Measurements from ENCODE around the gene TBCEL. TPM values are rescaled to one million over a fixed set of nuclear protein-coding genes. Genes with fewer than 3 reads are reported as not detected.

Gene TBCEL
- total and polyA plus RNA-seq, 2 donors (not counting 3 experiments of a cell fraction or from before 2014, with no cell fraction given): 5.6 to 19.5 TPM

- Histone ChIP-seq H4K20me1 (replicated peaks; ENCODE audit: control insufficient read depth, extremely low read depth, insufficient read depth, low read length) (no peaks in the 10 kb centered on the region), H3K27me3 (ENCODE audit: control insufficient read depth in 2 of 2, insufficient read depth in 2 of 2, low read length in 2 of 2) (no peaks in the 10 kb centered on the region), H3K9me1 (replicated peaks; ENCODE audit: control insufficient read depth, extremely low read depth, insufficient read depth, low read length) (no peaks in the 10 kb centered on the region), H3K36me3 (ENCODE audit: control insufficient read depth in 2 of 2, extremely low read depth in 1 of 2, insufficient read depth in 2 of 2, low read length in 2 of 2) (no peaks in the 10 kb centered on the region), H3K9me3 (replicated peaks; ENCODE audit: control insufficient read depth, insufficient read depth, low read length) (no peaks in the 10 kb centered on the region), H3K4me1 (ENCODE audit: control insufficient read depth, extremely low read depth, insufficient read depth, low read length) (no peaks in the 10 kb centered on the region), H2AFZ (ENCODE audit: low read depth, low read length) (no peak overlapping the region), H3K27ac (ENCODE audit: insufficient read depth, low read depth, low read length) (no peak overlapping the region), H3K9ac (replicated peaks; ENCODE audit: extremely low read depth, insufficient read depth, low read length) (no peak overlapping the region), H3K4me2 (ENCODE audit: insufficient read depth, low read length) (no peak overlapping the region), H3K79me2 (ENCODE audit: control insufficient read depth, insufficient read depth, low read length) (no peaks in the 10 kb centered on the region), H3K4me3 (replicated peaks in 1 of 3; ENCODE audit: insufficient read depth in 1 of 3, low read depth in 1 of 3, low read length in 3 of 3) (no peak overlapping the region)
- no peak for DNase-seq (ENCODE audit: low read depth, low spot score)
- dilution Hi-C loops (cut with MboI; ENCODE audit: extremely low pct_ligation_motif_present, low sequenced_read_pairs) (no loop called here), intact Hi-C loops (cut with micrococcal nuclease) (no loop called here)
- no peak for TF ChIP-seq GATA2 (IDR thresholded peaks at IDR 0.05; ENCODE audit: insufficient read depth, insufficient read length, low read depth, low read length)
- TF ChIP-seq FOS (IDR thresholded peaks at IDR 0.05; ENCODE audit: borderline replicate concordance, insufficient read depth, low read length): no peak
- no peak for TF ChIP-seq MAX (IDR thresholded peaks at IDR 0.05; ENCODE audit: insufficient read depth, insufficient read length)
- no peak for TF ChIP-seq EZH2 (IDR thresholded peaks at IDR 0.05; ENCODE audit: borderline replicate concordance, low read depth, low read length, severe bottlenecking)
- TF ChIP-seq POLR2A (IDR thresholded peaks at IDR 0.05; ENCODE audit: low read depth, low read length): no peak
- TF ChIP-seq CTCF (IDR thresholded peaks at IDR 0.05; ENCODE audit: extremely low read depth in 1 of 2, insufficient read depth in 1 of 2, low read depth in 1 of 2, low read length in 2 of 2): no peak
- TF ChIP-seq JUN (IDR thresholded peaks at IDR 0.05; ENCODE audit: borderline replicate concordance, insufficient read depth, insufficient read length, low read depth): no peak
- no peak for TF ChIP-seq POLR2AphosphoS5 (IDR thresholded peaks at IDR 0.05; ENCODE audit: insufficient read depth, low read depth, low read length)
- TF ChIP-seq MYC (IDR thresholded peaks at IDR 0.05; ENCODE audit: low read depth, low read length): no peak
- FAIRE-seq: no peak
- no TSS peak for BruUV-seq (replicated peaks)
- POLR2A ChIA-PET: no interaction called here
- CTCF ChIA-PET: no interaction called here
These were observed 99.7 kb downstream of the TBCEL start for GRCh38 chr11:121123496-121124069.

Measured in endothelial cell of umbilical vein (primary cell).